GM10266 (cell line): Measurements from ENCODE around the gene VAMP8.

Experiments used
- DNase-seq: peaks from one replicate; pipeline ENCODE4 v3.0.0; 2012; ENCODE audit errors: extremely low spot score
- TF ChIP-seq, protein P1 (sequence below): IDR thresholded peaks from 2 replicates; pipeline ENCODE4 v1.5.1; 2012; ENCODE audit warnings: mild to moderate bottlenecking, low read depth; ENCODE audit not compliant: control insufficient read depth, insufficient read depth; ENCODE audit errors: missing control alignments

VAMP8 gene

DNA sequence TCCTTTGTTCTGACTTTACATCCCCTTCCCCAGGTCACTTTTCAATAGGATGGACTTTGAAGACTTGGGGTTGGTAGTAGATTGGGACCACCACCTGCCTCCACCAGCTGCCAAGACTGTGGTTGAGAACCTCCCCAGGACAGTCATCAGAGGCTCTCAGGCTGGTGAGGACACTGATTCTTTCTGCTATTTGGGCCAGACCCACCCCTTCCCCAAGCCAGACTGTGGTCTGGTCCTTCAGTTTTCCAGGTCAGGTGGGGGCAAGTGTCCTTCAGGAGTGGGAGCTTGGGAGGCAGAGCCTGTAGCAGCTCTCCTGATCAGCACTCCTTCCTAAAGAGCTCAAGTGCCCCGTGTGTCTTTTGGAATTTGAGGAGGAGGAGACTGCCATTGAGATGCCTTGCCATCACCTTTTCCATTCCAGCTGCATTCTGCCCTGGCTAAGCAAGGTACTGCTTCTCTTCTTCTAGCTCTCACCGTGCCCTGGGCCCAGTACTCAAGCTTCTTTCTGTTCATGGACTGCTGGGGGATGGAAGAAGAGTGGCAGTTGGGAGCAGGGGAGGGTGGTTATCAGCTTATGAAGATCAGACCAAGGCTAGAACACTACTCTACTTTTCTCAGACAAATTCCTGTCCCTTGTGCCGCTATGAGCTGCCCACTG, 19.2 kb downstream of the VAMP8 start:
- TF ChIP-seq, protein P1, sequence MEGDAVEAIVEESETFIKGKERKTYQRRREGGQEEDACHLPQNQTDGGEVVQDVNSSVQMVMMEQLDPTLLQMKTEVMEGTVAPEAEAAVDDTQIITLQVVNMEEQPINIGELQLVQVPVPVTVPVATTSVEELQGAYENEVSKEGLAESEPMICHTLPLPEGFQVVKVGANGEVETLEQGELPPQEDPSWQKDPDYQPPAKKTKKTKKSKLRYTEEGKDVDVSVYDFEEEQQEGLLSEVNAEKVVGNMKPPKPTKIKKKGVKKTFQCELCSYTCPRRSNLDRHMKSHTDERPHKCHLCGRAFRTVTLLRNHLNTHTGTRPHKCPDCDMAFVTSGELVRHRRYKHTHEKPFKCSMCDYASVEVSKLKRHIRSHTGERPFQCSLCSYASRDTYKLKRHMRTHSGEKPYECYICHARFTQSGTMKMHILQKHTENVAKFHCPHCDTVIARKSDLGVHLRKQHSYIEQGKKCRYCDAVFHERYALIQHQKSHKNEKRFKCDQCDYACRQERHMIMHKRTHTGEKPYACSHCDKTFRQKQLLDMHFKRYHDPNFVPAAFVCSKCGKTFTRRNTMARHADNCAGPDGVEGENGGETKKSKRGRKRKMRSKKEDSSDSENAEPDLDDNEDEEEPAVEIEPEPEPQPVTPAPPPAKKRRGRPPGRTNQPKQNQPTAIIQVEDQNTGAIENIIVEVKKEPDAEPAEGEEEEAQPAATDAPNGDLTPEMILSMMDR, result no peak
- DNase-seq, result no peak

DNA sequence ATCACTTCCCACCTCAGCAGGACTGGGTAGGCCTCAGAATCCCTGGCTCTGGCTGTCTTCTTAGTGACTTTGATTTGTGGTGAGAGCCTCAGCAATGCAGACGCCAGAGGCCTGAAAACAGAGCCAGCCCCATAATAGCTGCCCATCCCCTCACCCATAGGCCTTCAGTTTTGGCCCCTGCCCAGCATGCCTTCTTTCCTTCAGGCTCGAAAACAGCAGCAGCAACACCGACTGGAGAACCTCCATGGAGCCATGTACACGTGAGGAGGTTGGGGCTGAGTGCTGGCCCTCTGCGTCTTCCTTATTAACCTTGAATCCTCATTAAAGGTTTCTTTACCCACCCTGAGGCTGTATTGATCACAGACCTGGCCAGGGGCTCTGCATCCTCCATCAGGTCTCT, 19.9 kb downstream of the VAMP8 start:
- DNase-seq, result no peak
- TF ChIP-seq, protein P1, result no peak

DNA sequence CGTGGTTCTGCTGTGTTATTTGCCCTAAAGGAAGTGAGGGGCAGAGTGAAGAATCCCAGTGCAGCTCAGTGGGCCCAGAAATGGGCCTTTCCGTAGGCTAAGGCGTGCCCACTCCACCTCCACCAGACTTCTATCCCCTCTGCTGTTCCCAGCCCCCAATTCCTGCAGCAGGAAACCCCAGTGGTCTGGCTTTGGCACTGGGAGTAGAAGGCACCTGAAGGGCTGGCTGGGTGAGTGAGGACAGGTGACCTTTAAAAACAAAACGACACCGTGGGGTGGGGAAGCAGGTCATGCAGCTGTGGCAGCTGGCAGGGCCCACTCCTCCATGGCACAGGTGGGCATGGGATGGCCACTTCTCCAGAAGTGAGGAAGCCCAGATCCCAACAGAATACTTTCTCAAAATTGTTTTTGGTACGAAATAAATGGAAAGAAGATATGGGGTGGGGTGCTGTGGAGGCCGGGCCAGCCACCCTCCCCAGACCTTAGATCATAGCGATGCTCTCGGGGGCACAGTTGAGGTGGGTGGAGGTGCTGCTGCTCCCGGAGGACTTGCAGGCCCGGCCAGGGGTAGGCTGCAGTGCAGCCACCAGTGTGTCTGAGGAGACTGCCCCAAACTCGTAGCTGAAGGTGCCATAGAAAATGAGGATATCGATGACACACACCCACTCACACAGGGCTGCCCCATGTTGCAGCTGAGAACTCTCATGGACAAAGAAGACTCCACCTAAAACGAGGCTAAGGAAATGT, 21.4 kb downstream of the VAMP8 start:
- no peak for DNase-seq
- TF ChIP-seq, protein P1, result no peak

DNA sequence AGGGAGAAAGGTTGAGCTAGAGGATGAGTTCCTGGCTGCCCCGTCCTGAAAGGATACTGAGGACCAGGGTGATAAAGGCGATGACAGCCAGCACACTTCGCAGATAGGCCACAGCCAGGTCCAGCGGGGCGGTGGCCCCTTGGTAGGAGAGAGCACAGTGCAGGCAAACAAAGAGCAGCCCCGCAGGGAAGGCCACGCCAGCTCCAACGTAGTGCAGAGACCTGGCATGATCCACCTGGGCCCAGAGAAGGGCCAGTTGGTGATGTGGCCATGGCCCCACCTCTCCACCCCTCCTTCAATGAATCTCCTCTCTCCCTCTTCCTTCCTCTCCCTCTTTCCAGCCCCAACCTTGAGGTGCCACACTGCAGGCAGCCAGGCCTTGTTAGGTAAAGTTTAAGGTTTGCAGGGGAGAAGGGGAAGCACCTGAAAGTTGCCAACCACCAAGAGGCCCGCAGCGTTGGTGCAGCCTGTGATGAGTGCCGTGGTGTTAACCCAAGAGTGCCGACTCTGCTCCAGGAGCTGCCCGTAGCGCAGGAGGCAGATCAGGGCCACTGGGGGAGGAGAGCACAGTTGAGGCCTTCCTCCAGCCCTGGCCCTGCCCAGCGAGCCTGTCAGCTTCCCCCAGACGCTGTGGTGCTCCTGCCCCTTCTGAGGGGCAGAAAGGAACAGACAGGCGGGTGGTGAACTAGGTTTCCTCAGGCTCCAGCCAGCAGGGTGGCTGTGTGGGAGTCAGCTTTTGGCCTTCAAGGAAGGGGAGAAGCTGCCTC, 22.3 kb downstream of the VAMP8 start:
- TF ChIP-seq, protein P1, result no peak
- DNase-seq, result no peak

DNA sequence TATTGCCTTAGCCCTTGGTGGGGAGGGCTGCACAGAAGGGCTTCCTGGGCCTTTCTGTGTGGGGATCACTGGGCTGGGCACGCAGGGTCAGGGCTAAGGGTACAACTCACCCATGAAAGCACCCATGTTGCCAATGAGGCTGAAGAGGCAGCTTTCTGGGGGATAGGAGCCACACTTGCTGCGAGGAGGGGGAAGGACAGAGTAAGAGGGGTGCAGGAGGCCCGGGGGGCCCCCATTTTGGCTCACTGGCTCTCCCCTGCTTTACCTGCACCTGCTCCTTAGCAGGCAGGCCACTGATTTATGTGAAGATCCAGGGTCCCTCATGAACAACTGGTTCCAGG, 22.8 kb downstream of the VAMP8 start:
- no peak for DNase-seq
- TF ChIP-seq, protein P1, result no peak

DNA sequence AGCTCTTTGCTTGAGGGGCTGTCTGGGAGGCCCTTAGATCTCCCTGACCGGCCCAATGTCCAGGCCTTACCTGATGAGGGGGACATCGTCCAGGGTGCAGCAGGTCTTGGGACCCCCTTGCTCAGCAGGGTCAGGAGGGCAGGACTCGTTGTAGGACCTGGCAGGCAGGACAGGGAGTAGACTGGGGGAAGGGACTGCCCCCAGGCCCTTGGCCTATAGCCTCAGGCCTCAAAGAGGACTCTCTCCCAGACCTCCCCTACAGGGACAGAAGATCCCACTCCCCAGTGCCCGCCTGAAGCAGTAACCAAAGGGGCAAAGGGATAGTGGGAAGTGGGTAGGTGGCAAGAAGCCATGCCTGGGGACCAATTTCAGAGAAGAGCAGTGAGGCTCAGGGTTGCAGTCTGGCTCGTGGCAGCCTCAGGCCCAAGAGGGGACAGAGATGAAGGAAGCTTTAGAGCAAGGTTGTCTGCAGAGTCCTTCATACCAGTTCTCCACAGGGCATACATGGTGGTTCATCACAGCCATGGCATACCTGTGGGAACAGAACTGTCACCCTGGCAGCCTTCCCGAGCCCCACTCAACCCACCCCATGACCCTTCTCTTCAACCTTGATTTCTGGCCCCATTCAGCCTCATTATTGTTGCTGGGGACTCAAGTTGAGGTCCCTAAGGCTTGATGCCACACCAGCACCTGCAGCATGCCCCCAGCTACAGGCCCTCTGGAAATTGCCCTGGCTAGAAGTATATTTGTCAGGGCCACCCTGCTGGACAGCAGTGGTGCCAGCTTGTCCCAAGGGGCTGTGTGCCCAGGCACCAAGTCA, 23.8 kb downstream of the VAMP8 start:
- TF ChIP-seq, protein P1, result no peak

More for the DNA sequence above, 23.8 kb downstream of the VAMP8 start:
- DNase-seq, result no peak
